GM21381 (cell line): ENCODE data around the gene NPY.
"Not testable (repeated sequence)": the region's sequence is repeated elsewhere in the genome, so short reads cannot be mapped to it uniquely, and the experiment has no call there.

Experiments used
- ATAC-seq: cut with Tn5 transposase; IDR thresholded peaks from one replicate; pipeline ENCODE4 v1.9.1; 2021; ENCODE audit warnings: mild to moderate bottlenecking, moderate library complexity; ENCODE audit not compliant: unreplicated experiment

The NPY gene

GRCh38 chr7:24283897-24284698 is at the start of gene NPY:
Gene NPY, plus strand, starts transcription at chr7:24284190. Its CDS starts 1,051 bp downstream, at chr7:24285241.
- no peak for ATAC-seq

GRCh38 chr7:24239260-24239659 is 44.7 kb upstream of the NPY start:
- no peak for ATAC-seq

- ATAC-seq, result no peak
Measured at GRCh38 chr7:24241206-24241605, 42.8 kb upstream of the NPY start.

- ATAC-seq, result no peak
Measured at GRCh38 chr7:24244554-24244953, 39.4 kb upstream of the NPY start.

GRCh38 chr7:24245362-24245761 is 38.6 kb upstream of the NPY start:
- ATAC-seq, result peak; percentile 85

GRCh38 chr7:24249266-24249665 is 34.7 kb upstream of the NPY start:
- no peak for ATAC-seq

GRCh38 chr7:24251568-24251967 is 32.4 kb upstream of the NPY start:
- ATAC-seq, result no peak

GRCh38 chr7:24255139-24255538 is 28.9 kb upstream of the NPY start:
- ATAC-seq, result no peak

GRCh38 chr7:24258324-24258723 is 25.7 kb upstream of the NPY start:
- not testable (repeated sequence) for ATAC-seq

GRCh38 chr7:24271938-24272337 is 12.1 kb upstream of the NPY start:
- ATAC-seq, result no peak

GRCh38 chr7:24279512-24279911 is 4.5 kb upstream of the NPY start:
- no peak for ATAC-seq

GRCh38 chr7:24283554-24283896 is 465 bp upstream of the NPY start:
- ATAC-seq, result no peak

- ATAC-seq, result no peak
Measured at GRCh38 chr7:24284699-24285506, 913 bp downstream of the NPY start.

GRCh38 chr7:24290004-24290641 is 6.1 kb downstream of the NPY start:
- ATAC-seq, result peak; percentile 98

- ATAC-seq, result no peak
Measured at GRCh38 chr7:24291271-24291670, 7.3 kb downstream of the NPY start.

GRCh38 chr7:24297362-24297761 is 13.4 kb downstream of the NPY start:
- ATAC-seq, result no peak

GRCh38 chr7:24298696-24299095 is 14.7 kb downstream of the NPY start:
- ATAC-seq, result no peak

GRCh38 chr7:24299192-24299591 is 15.2 kb downstream of the NPY start:
- ATAC-seq, result no peak

- ATAC-seq, result no peak
Measured at GRCh38 chr7:24301703-24302102, 17.7 kb downstream of the NPY start.

GRCh38 chr7:24304494-24305095 is 20.6 kb downstream of the NPY start:
- ATAC-seq, result no peak

GRCh38 chr7:24307326-24307725 is 23.3 kb downstream of the NPY start:
- no peak for ATAC-seq
